ENCODE data around the gene PTPRE. TPM values are rescaled to one million over a fixed set of nuclear protein-coding genes. Genes with fewer than 3 reads are reported as not detected.
A peak's percentile ranks its signal among the peaks of the same experiment; 100 is the strongest.

The PTPRE gene
- total and polyA plus RNA-seq, 2 donors from 2014 or later = 1.1 to 25.7 TPM

GRCh38 chr10:127976286-127976685 is 69.4 kb downstream of the PTPRE start:
- DNase-seq (no peak), FAIRE-seq (no peak)
- no peak overlapping the region for H3K4me3 ChIP-seq (ENCODE audit: low read length in 3 of 3)
- no peak for TF ChIP-seq CTCF (IDR thresholded peaks at IDR 0.05; ENCODE audit: borderline replicate concordance, extremely low read depth, insufficient read depth)
- H3K9me3 ChIP-seq (ENCODE audit: control insufficient read depth in 2 of 3, insufficient read depth in 1 of 3, low read length in 3 of 3) = peaks cover 0 to 7% (median 0%) of the 10 kb centered on the region in 3 donors
- no peaks in the 10 kb centered on the region for H3K27me3 ChIP-seq (ENCODE audit: control insufficient read depth, insufficient read depth, low read length)
- no peaks in the 10 kb centered on the region for H3K4me1 ChIP-seq (ENCODE audit: control insufficient read depth in 2 of 3, insufficient read depth in 2 of 3, low read depth in 1 of 3, low read length in 3 of 3)
- H3K9ac ChIP-seq (ENCODE audit: low read length in 3 of 3) = no peak overlapping the region
- no peak overlapping the region for H3K27ac ChIP-seq (ENCODE audit: low read depth in 2 of 2, low read length in 2 of 2)
- intact Hi-C loops (cut with DNase I) = no loop called here
- no peaks in the 10 kb centered on the region for H3K36me3 ChIP-seq (ENCODE audit: control insufficient read depth in 2 of 3, insufficient read depth in 3 of 3, low read length in 3 of 3)

GRCh38 chr10:127976701-127977356 is 69.9 kb downstream of the PTPRE start:
- Histone ChIP-seq H3K4me3 (ENCODE audit: low read length in 3 of 3) (no peak overlapping the region), H3K9ac (ENCODE audit: low read length in 3 of 3) (no peak overlapping the region), H3K4me1 (ENCODE audit: control insufficient read depth in 2 of 3, insufficient read depth in 2 of 3, low read depth in 1 of 3, low read length in 3 of 3) (no peaks in the 10 kb centered on the region), H3K27me3 (ENCODE audit: control insufficient read depth, insufficient read depth, low read length) (no peaks in the 10 kb centered on the region), H3K27ac (ENCODE audit: low read depth in 2 of 2, low read length in 2 of 2) (peak overlapping the region in 1 of 2 donors; percentile 6), H3K9me3 (ENCODE audit: control insufficient read depth in 2 of 3, insufficient read depth in 1 of 3, low read length in 3 of 3) (peaks cover 0 to 7% (median 0%) of the 10 kb centered on the region in 3 donors), H3K36me3 (ENCODE audit: control insufficient read depth in 2 of 3, insufficient read depth in 3 of 3, low read length in 3 of 3) (no peaks in the 10 kb centered on the region)
- intact Hi-C loops (cut with DNase I) = no loop called here
- FAIRE-seq (no peak), DNase-seq (no peak)
- no peak for TF ChIP-seq CTCF (IDR thresholded peaks at IDR 0.05; ENCODE audit: borderline replicate concordance, extremely low read depth, insufficient read depth)

GRCh38 chr10:127977357-127978009 is 70.6 kb downstream of the PTPRE start:
- no peak for TF ChIP-seq CTCF (IDR thresholded peaks at IDR 0.05; ENCODE audit: borderline replicate concordance, extremely low read depth, insufficient read depth)
- intact Hi-C loops (cut with DNase I) = no loop called here
- no peaks in the 10 kb centered on the region for H3K4me1 ChIP-seq (ENCODE audit: control insufficient read depth in 2 of 3, insufficient read depth in 2 of 3, low read depth in 1 of 3, low read length in 3 of 3)
- no peak overlapping the region for H3K9ac ChIP-seq (ENCODE audit: low read length in 3 of 3)
- no peaks in the 10 kb centered on the region for H3K36me3 ChIP-seq (ENCODE audit: control insufficient read depth in 2 of 3, insufficient read depth in 3 of 3, low read length in 3 of 3)
- H3K9me3 ChIP-seq (ENCODE audit: control insufficient read depth in 2 of 3, insufficient read depth in 1 of 3, low read length in 3 of 3) = peaks cover 0 to 7% (median 0%) of the 10 kb centered on the region in 3 donors
- no peak for FAIRE-seq
- H3K4me3 ChIP-seq (ENCODE audit: low read length in 3 of 3) = no peak overlapping the region
- no peaks in the 10 kb centered on the region for H3K27me3 ChIP-seq (ENCODE audit: control insufficient read depth, insufficient read depth, low read length)
- peak overlapping the region; percentile 52 to 67 for H3K27ac ChIP-seq (ENCODE audit: low read depth in 2 of 2, low read length in 2 of 2)
- peak in 2 of 5 donors; percentile 76 to 94 for DNase-seq
